Trophoblast cell (in vitro differentiated cells and primary cell): ENCODE results near the gene TXNL4A.
"Not testable (repeated sequence)": the region's sequence is repeated elsewhere in the genome, so short reads cannot be mapped to it uniquely, and the experiment has no call there.

Experiments
- DNase-seq, 2 donors: peaks; one replicate each; pipeline ENCODE4 v3.0.0-alpha.2; 2016
- H2AFZ ChIP-seq: 2 replicates; pipeline ENCODE4 v1.6.1; 2013; ENCODE audit warnings: low read length, moderate library complexity, mild to moderate bottlenecking; ENCODE audit not compliant: insufficient read depth, poor library complexity
- H2AK5ac ChIP-seq: 2 replicates; pipeline ENCODE4 v1.6.1; 2013; ENCODE audit warnings: mild to moderate bottlenecking, low read length
- H2BK120ac ChIP-seq: 2 replicates; pipeline ENCODE4 v1.6.1; 2013; ENCODE audit warnings: low read length, mild to moderate bottlenecking, moderate library complexity; ENCODE audit not compliant: insufficient read depth, poor library complexity
- H2BK12ac ChIP-seq: 2 replicates; pipeline ENCODE4 v1.6.1; 2013; ENCODE audit warnings: mild to moderate bottlenecking, low read length, moderate library complexity
- H2BK5ac ChIP-seq: 2 replicates; pipeline ENCODE4 v1.6.1; 2013; ENCODE audit warnings: low read length, low read depth, moderate library complexity, mild to moderate bottlenecking; ENCODE audit not compliant: poor library complexity
- H3K14ac ChIP-seq: 2 replicates; pipeline ENCODE4 v1.6.1; 2013; ENCODE audit warnings: mild to moderate bottlenecking, low read length
- H3K18ac ChIP-seq: 2 replicates; pipeline ENCODE4 v1.6.1; 2013; ENCODE audit warnings: mild to moderate bottlenecking, low read length
- H3K23ac ChIP-seq: 2 replicates; pipeline ENCODE4 v1.6.1; 2013; ENCODE audit warnings: low read length
- H3K27ac ChIP-seq: 2 replicates; pipeline ENCODE4 v1.5.1; 2013; ENCODE audit warnings: low read depth, mild to moderate bottlenecking, inconsistent platforms, low read length, moderate library complexity
- H3K27me3 ChIP-seq: 2 replicates; pipeline ENCODE4 v1.6.1; 2013; ENCODE audit warnings: inconsistent platforms, mild to moderate bottlenecking, low read length, moderate library complexity; ENCODE audit not compliant: insufficient read depth
- H3K36me3 ChIP-seq, 2 experiments: 1 replicate in 1 of 2; 2 replicates in 1 of 2; pipeline ENCODE4 v1.6.1; 2013; ENCODE audit warnings: low read length in 2 of 2, mild to moderate bottlenecking in 2 of 2, moderate library complexity in 1 of 2; ENCODE audit not compliant: insufficient read depth in 2 of 2, control insufficient read depth in 1 of 2
- H3K4ac ChIP-seq: 2 replicates; pipeline ENCODE4 v1.6.1; 2013; ENCODE audit warnings: low read depth, mild to moderate bottlenecking, low read length, moderate library complexity
- H3K4me1 ChIP-seq, 2 experiments: 1 replicate in 1 of 2; 2 replicates in 1 of 2; pipeline ENCODE4 v1.6.1; 2013; ENCODE audit warnings: low read length in 2 of 2, mild to moderate bottlenecking in 2 of 2, moderate library complexity in 1 of 2; ENCODE audit not compliant: insufficient read depth in 2 of 2, control insufficient read depth in 1 of 2
- H3K4me2 ChIP-seq: 2 replicates; pipeline ENCODE4 v1.6.1; 2013; ENCODE audit warnings: inconsistent platforms, mild to moderate bottlenecking, low read length, moderate library complexity
- H3K4me3 ChIP-seq: 2 replicates; pipeline ENCODE4 v1.5.1; 2013; ENCODE audit warnings: mild to moderate bottlenecking, low read depth, low read length, inconsistent platforms
- H3K79me1 ChIP-seq: one replicate; pipeline ENCODE4 v1.6.1; 2013; ENCODE audit warnings: low read length
- H3K79me2 ChIP-seq: 2 replicates; pipeline ENCODE4 v1.6.1; 2013; ENCODE audit warnings: low read length, mild to moderate bottlenecking; ENCODE audit not compliant: control insufficient read depth, insufficient read depth, poor library complexity
- H3K9ac ChIP-seq: 2 replicates; pipeline ENCODE4 v1.6.1; 2013; ENCODE audit warnings: mild to moderate bottlenecking, low read length
- H3K9me3 ChIP-seq: 2 replicates; pipeline ENCODE4 v1.6.1; 2013; ENCODE audit warnings: low read depth, mild to moderate bottlenecking, control low read depth, inconsistent platforms, low read length; ENCODE audit not compliant: insufficient read depth
- H4K12ac ChIP-seq: 2 replicates; pipeline ENCODE4 v1.6.1; 2013; ENCODE audit warnings: low read depth, mild to moderate bottlenecking, low read length, moderate library complexity
- H4K8ac ChIP-seq: 2 replicates; pipeline ENCODE4 v1.6.1; 2013; ENCODE audit warnings: low read depth, mild to moderate bottlenecking, low read length, moderate library complexity
- H4K91ac ChIP-seq: one replicate; pipeline ENCODE4 v1.6.1; 2013; ENCODE audit warnings: low read depth, mild to moderate bottlenecking, low read length, moderate library complexity
- WGBS: extraction: QIAGEN DNeasy Blood & Tissue Kit; methylation state at CpG from one replicate; pipeline ENCODE4 v1.1.7; 2013; ENCODE audit warnings: missing lambda C conversion rate; ENCODE audit not compliant: insufficient read length, insufficient coverage; ENCODE audit errors: extremely low coverage; 5-methylcytosine and 5-hydroxymethylcytosine counted together

TXNL4A gene

DNA sequence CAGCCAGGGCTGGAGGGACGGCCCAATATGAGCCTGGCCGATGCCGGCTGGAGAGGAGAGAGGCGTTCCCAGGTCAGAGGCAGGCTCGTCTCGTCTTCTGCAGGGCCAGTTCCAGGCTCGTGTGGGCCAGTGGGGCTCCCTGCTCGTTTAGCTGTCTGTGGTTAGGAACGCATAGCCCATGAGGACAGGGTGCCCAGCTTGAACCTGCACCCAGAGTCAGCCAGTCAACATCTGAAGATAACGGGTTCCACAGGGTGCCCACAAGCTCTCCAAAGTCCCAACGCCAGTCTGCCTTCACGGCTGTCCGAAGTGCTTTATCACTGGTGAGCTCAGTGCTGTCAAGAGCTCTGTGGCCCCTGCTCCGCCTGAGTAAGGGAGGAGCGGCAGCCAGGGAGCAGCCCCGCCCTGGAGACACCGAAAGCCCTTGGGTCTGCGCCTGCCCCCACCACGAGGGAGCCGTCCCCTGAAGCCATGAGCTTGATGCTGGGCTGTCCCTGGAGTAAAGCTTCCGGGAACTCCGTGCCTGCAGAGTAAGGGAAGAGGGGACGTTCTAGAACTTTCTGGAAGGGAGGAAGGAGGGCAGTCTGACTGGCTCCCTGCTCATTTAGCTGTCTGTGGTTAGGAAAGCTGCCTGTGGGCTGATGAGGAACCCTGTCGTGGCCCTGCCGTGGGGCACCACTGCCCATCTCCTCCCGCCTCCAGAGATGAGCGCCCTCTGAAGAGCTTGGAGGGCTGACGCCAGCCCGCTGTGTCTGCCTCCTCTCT is 26.7 kb downstream of the TXNL4A start:
- Histone ChIP-seq H3K79me1 (peaks cover 11% of the 10 kb centered on the region), H3K4me2 (no peak overlapping the region), H3K9me3 (no peaks in the 10 kb centered on the region), H3K4me1 (peaks cover 21 to 23% of the 10 kb centered on the region in 2 experiments), H3K27ac (no peak overlapping the region), H3K23ac (no peak overlapping the region), H3K36me3 (no peaks in the 10 kb centered on the region), H3K4me3 (no peak overlapping the region), H2AFZ (no peak overlapping the region), H2BK5ac (no peak overlapping the region), H4K8ac (no peak overlapping the region), H3K4ac (no peak overlapping the region), H3K9ac (no peak overlapping the region), H4K12ac (no peak overlapping the region), H2BK12ac (peak overlapping the region; percentile 3), H2AK5ac (no peak overlapping the region), H3K14ac (peak overlapping the region; percentile 37), H2BK120ac (no peak overlapping the region), H4K91ac (peak overlapping the region; percentile 62), H3K27me3 (no peaks in the 10 kb centered on the region), H3K18ac (peak overlapping the region; percentile 41), H3K79me2 (peaks cover 9% of the 10 kb centered on the region)
- no peak for DNase-seq
- WGBS, result no CpG with 5 or more reads among the region's 29 CpGs

DNA sequence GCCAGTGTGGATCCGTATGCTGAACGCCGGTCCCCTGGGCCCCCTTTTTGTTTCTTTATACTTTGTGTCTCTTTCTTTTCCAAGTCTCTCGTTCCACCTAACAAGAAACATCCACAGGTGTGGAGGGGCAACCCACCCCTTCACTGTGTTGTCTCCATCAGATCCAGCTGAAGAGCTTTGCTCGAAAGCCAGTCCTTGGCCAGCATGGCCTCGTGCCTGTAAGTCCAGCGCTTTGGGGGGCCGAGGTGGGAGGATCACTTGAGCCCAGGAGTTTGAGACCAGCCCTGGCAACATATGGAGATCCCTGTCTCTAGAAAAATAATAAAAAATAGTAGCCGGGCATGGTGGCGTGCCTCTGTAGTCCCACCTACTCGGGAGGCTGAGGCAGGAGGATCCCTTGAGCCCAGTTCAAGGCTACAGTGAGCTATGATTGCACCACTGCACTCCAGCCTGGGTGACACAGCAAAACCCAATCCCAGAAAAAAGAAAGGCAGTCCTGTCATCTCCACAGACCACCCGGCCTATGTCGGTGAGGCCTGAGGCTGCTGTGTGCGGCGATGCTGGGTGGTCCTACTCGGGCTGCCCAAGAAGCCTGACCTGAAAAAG is 27.3 kb downstream of the TXNL4A start:
- no peak overlapping the region for H3K14ac ChIP-seq
- H2BK120ac ChIP-seq, result no peak overlapping the region
- H3K27ac ChIP-seq, result no peak overlapping the region
- H4K12ac ChIP-seq, result no peak overlapping the region
- H3K4me3 ChIP-seq, result no peak overlapping the region
- no peak for DNase-seq
- H3K18ac ChIP-seq, result no peak overlapping the region
- H4K8ac ChIP-seq, result no peak overlapping the region
- H3K27me3 ChIP-seq, result no peaks in the 10 kb centered on the region
- peaks cover 11% of the 10 kb centered on the region for H3K79me1 ChIP-seq
- no peak overlapping the region for H3K23ac ChIP-seq
- no peak overlapping the region for H4K91ac ChIP-seq
- peaks cover 9% of the 10 kb centered on the region for H3K79me2 ChIP-seq
- WGBS, result no CpG with 5 or more reads among the region's 16 CpGs
- H2AK5ac ChIP-seq, result no peak overlapping the region
- no peak overlapping the region for H3K9ac ChIP-seq
- no peak overlapping the region for H3K4ac ChIP-seq
- H3K4me1 ChIP-seq, result peaks cover 21 to 23% of the 10 kb centered on the region in 2 experiments
- H2BK5ac ChIP-seq, result no peak overlapping the region
- H2BK12ac ChIP-seq, result no peak overlapping the region
- H2AFZ ChIP-seq, result no peak overlapping the region
- no peak overlapping the region for H3K4me2 ChIP-seq
- no peaks in the 10 kb centered on the region for H3K9me3 ChIP-seq
- H3K36me3 ChIP-seq, result no peaks in the 10 kb centered on the region

DNA sequence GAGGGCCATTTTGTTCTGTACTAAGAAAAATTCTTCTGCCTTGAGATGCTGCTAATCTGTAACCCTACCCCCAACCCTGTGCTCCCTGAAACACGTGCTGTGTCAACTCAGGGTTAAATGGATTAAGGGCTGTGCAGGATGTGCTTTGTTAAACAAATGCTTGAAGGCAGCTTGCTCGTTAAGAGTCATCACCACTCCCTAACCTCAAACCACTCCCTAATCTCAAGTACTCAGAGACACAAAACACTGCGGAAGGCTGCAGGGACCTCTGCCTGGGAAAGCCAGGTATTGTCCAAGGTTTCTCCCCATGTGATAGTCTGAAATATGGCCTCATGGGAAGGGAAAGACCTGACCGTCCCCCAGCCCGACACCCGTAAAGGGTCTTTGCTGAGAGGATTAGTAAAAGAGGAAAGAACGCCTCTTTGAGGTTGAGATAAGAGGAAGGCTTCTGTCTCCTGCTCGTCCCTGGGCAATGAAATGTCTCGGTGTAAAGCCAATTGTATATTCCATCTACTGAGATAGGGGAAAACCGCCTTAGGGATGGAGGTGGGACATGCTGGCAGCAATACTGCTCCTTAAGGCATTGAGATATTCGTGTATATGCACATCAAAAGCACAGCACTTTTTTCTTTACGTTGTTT is 28.1 kb downstream of the TXNL4A start:
- not testable (repeated sequence) for H4K91ac ChIP-seq, H2BK5ac ChIP-seq, H3K9ac ChIP-seq, DNase-seq, H3K27ac ChIP-seq, H3K9me3 ChIP-seq, H3K79me2 ChIP-seq, H3K4me3 ChIP-seq, H2AK5ac ChIP-seq, H3K27me3 ChIP-seq, H2BK12ac ChIP-seq, H2BK120ac ChIP-seq, H3K36me3 ChIP-seq, H2AFZ ChIP-seq, H3K4ac ChIP-seq, H3K14ac ChIP-seq, H3K23ac ChIP-seq, H4K8ac ChIP-seq, H4K12ac ChIP-seq, H3K4me2 ChIP-seq, H3K18ac ChIP-seq
- H3K4me1 ChIP-seq, result peaks cover 18 to 19% of the 10 kb centered on the region in 2 experiments
- H3K79me1 ChIP-seq, result peaks cover 10% of the 10 kb centered on the region
- WGBS, result no CpG with 5 or more reads among the region's 12 CpGs

DNA sequence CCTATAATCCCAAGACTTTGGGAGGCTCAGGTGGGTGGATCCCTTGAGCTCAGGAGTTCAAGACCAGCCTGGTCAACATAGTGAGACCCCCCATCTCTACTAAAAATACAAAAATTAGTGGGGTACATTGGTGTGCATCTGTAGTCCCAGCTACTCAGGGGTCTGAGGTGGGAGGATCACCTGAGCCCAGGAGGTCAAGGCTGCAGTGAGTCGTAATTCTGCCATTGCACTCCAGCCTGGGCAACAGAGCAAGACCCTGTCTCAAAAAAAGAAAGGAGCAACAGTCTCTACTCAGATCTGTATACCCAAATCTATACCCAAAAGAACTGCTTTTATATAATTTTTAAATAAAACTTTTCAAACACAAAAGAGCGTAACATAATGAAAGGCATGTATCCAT is 29.4 kb downstream of the TXNL4A start:
- Histone ChIP-seq H3K27me3 (no peaks in the 10 kb centered on the region), H3K4ac (no peak overlapping the region), H3K27ac (no peak overlapping the region), H2AK5ac (no peak overlapping the region), H3K36me3 (no peaks in the 10 kb centered on the region), H3K4me3 (no peak overlapping the region), H3K4me2 (no peak overlapping the region), H2BK5ac (no peak overlapping the region), H4K8ac (no peak overlapping the region), H2BK12ac (no peak overlapping the region), H3K23ac (no peak overlapping the region), H3K79me1 (peaks cover under 1% of the 10 kb centered on the region), H3K79me2 (no peaks in the 10 kb centered on the region), H4K12ac (no peak overlapping the region), H3K4me1 (peaks cover 7 to 14% of the 10 kb centered on the region in 2 experiments), H3K9me3 (no peaks in the 10 kb centered on the region), H4K91ac (no peak overlapping the region), H2BK120ac (no peak overlapping the region), H3K14ac (no peak overlapping the region), H3K18ac (no peak overlapping the region), H2AFZ (no peak overlapping the region), H3K9ac (no peak overlapping the region)
- no peak for DNase-seq
- no CpG with 5 or more reads among the region's 2 CpGs for WGBS
